Measurements from ENCODE around the gene ALPK1. TPM values are rescaled to one million over a fixed set of nuclear protein-coding genes. Genes with fewer than 3 reads are reported as not detected.

ALPK1 gene
- total and polyA plus RNA-seq, 4 donors, result 2.8 to 14.0 (median 4.7) TPM

GRCh38 chr4:112449708-112450107 lies 152.5 kb downstream of the ALPK1 start:
- H3K27ac ChIP-seq (ENCODE audit: low read depth in 1 of 2, low read length in 2 of 2), result no peak overlapping the region
- no peak for DNase-seq (ENCODE audit: low spot score)
- no peaks in the 10 kb centered on the region for H3K36me3 ChIP-seq (ENCODE audit: control insufficient read depth in 4 of 4, insufficient read depth in 3 of 4, low read depth in 1 of 4, low read length in 3 of 4)
- H3K4me1 ChIP-seq (ENCODE audit: control insufficient read depth in 4 of 4, insufficient read depth in 4 of 4, low read length in 3 of 4), result no peaks in the 10 kb centered on the region
- WGBS, result 91% methylated on average over 3 of the region's 3 CpGs
- H3K4me3 ChIP-seq (ENCODE audit: low read depth in 1 of 3, low read length in 3 of 3), result no peak overlapping the region
- no peak overlapping the region for H3K9ac ChIP-seq (ENCODE audit: low read depth in 1 of 2, low read length in 2 of 2)
- no peaks in the 10 kb centered on the region for H3K27me3 ChIP-seq (ENCODE audit: control insufficient read depth in 4 of 4, insufficient read depth in 4 of 4, low read length in 3 of 4)
- TF ChIP-seq, protein P1, sequence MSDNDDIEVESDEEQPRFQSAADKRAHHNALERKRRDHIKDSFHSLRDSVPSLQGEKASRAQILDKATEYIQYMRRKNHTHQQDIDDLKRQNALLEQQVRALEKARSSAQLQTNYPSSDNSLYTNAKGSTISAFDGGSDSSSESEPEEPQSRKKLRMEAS (IDR thresholded peaks at IDR 0.05), result no peak
- TF ChIP-seq CTCF (IDR thresholded peaks at IDR 0.05; ENCODE audit: low read depth, low read length, missing input control) (no peak), JUND (IDR thresholded peaks at IDR 0.05) (no peak), RAD21 (IDR thresholded peaks at IDR 0.05) (no peak), TAF1 (conservative IDR thresholded peaks at IDR 0.05) (no peak), GABPA (IDR thresholded peaks at IDR 0.05 in 1 of 2, conservative IDR thresholded peaks at IDR 0.05 in 1 of 2) (no peak), FOXA2 (IDR thresholded peaks at IDR 0.05) (no peak), NR2F2 (IDR thresholded peaks at IDR 0.05) (no peak), HNF4G (IDR thresholded peaks at IDR 0.05) (no peak), SP1 (IDR thresholded peaks at IDR 0.05) (no peak), RXRA (IDR thresholded peaks at IDR 0.05) (no peak), EGR1 (IDR thresholded peaks at IDR 0.05; ENCODE audit: low read depth in 2 of 2) (no peak), ATF3 (IDR thresholded peaks at IDR 0.05) (no peak), YY1 (IDR thresholded peaks at IDR 0.05) (no peak), HNF4A (conservative IDR thresholded peaks at IDR 0.05) (no peak), FOXA1 (IDR thresholded peaks at IDR 0.05) (no peak)
- TF ChIP-seq, protein P2, sequence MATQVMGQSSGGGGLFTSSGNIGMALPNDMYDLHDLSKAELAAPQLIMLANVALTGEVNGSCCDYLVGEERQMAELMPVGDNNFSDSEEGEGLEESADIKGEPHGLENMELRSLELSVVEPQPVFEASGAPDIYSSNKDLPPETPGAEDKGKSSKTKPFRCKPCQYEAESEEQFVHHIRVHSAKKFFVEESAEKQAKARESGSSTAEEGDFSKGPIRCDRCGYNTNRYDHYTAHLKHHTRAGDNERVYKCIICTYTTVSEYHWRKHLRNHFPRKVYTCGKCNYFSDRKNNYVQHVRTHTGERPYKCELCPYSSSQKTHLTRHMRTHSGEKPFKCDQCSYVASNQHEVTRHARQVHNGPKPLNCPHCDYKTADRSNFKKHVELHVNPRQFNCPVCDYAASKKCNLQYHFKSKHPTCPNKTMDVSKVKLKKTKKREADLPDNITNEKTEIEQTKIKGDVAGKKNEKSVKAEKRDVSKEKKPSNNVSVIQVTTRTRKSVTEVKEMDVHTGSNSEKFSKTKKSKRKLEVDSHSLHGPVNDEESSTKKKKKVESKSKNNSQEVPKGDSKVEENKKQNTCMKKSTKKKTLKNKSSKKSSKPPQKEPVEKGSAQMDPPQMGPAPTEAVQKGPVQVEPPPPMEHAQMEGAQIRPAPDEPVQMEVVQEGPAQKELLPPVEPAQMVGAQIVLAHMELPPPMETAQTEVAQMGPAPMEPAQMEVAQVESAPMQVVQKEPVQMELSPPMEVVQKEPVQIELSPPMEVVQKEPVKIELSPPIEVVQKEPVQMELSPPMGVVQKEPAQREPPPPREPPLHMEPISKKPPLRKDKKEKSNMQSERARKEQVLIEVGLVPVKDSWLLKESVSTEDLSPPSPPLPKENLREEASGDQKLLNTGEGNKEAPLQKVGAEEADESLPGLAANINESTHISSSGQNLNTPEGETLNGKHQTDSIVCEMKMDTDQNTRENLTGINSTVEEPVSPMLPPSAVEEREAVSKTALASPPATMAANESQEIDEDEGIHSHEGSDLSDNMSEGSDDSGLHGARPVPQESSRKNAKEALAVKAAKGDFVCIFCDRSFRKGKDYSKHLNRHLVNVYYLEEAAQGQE (IDR thresholded peaks at IDR 0.05), result no peak
- TF ChIP-seq, protein P3, sequence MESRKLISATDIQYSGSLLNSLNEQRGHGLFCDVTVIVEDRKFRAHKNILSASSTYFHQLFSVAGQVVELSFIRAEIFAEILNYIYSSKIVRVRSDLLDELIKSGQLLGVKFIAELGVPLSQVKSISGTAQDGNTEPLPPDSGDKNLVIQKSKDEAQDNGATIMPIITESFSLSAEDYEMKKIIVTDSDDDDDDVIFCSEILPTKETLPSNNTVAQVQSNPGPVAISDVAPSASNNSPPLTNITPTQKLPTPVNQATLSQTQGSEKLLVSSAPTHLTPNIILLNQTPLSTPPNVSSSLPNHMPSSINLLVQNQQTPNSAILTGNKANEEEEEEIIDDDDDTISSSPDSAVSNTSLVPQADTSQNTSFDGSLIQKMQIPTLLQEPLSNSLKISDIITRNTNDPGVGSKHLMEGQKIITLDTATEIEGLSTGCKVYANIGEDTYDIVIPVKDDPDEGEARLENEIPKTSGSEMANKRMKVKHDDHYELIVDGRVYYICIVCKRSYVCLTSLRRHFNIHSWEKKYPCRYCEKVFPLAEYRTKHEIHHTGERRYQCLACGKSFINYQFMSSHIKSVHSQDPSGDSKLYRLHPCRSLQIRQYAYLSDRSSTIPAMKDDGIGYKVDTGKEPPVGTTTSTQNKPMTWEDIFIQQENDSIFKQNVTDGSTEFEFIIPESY (IDR thresholded peaks at IDR 0.05), result no peak
- H3K9me3 ChIP-seq (ENCODE audit: control insufficient read depth in 4 of 4, low read length in 3 of 4), result peaks cover 0 to 4% (median 0%) of the 10 kb centered on the region in 4 donors
